ENCODE data around the gene LDAH. TPM values are rescaled to one million over a fixed set of nuclear protein-coding genes. Genes with fewer than 3 reads are reported as not detected.

LDAH gene
- total RNA-seq, 1 experiment from 2014 or later = 17.2 TPM

DNA sequence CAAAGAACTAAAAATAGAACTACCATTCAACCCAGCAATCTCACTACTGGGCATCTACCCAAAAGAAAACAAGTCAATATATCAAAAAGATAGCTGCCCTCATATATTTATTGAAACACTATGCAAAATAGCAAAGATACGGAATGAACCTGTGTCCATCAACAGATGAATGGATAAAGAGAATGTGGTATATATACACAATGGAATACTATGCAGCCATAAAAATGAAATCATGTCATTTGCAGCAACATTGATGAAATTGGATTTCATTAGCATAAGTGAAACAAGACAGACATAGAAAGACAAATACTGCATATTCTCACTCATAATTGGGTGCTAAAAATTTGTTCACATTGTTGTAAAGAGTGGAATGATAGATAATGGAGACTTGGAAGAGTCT lies 16.2 kb upstream of the LDAH start:
- in situ Hi-C loops (cut with HindIII; ENCODE audit: low pct_unique_long_range_greater_than_20kb, low sequenced_read_pairs) = no loop called here
- ChIA-PET POLR2A (no interaction called here), CTCF (interaction anchor here (0.7 kb wide), 1 partner anchor 84 kb away, joined by 3 read pairs; no protein-coding TSS in a partner anchor)
- Histone ChIP-seq H3K36me3 (ENCODE audit: control insufficient read depth, insufficient read depth, low read length) (no peaks in the 10 kb centered on the region), H3K27ac (ENCODE audit: low read length) (no peak overlapping the region), H3K9me3 (ENCODE audit: control insufficient read depth, insufficient read depth, low read depth, low read length) (no peaks in the 10 kb centered on the region), H3K4me1 (ENCODE audit: control insufficient read depth, insufficient read depth, low read length) (no peaks in the 10 kb centered on the region), H3K4me3 (ENCODE audit: low read depth in 2 of 2, low read length in 2 of 2) (no peak overlapping the region), H3K27me3 (ENCODE audit: control insufficient read depth, insufficient read depth, low read length) (peaks cover 10% of the 10 kb centered on the region)
- intact Hi-C loops (cut with micrococcal nuclease; ENCODE audit: unreplicated experiment) = no loop called here
- ATAC-seq (no peak), DNase-seq (ENCODE audit: low read depth, low spot score) (no peak)
- BruUV-seq (replicated peaks) = no TSS peak
- TF ChIP-seq, protein P1, sequence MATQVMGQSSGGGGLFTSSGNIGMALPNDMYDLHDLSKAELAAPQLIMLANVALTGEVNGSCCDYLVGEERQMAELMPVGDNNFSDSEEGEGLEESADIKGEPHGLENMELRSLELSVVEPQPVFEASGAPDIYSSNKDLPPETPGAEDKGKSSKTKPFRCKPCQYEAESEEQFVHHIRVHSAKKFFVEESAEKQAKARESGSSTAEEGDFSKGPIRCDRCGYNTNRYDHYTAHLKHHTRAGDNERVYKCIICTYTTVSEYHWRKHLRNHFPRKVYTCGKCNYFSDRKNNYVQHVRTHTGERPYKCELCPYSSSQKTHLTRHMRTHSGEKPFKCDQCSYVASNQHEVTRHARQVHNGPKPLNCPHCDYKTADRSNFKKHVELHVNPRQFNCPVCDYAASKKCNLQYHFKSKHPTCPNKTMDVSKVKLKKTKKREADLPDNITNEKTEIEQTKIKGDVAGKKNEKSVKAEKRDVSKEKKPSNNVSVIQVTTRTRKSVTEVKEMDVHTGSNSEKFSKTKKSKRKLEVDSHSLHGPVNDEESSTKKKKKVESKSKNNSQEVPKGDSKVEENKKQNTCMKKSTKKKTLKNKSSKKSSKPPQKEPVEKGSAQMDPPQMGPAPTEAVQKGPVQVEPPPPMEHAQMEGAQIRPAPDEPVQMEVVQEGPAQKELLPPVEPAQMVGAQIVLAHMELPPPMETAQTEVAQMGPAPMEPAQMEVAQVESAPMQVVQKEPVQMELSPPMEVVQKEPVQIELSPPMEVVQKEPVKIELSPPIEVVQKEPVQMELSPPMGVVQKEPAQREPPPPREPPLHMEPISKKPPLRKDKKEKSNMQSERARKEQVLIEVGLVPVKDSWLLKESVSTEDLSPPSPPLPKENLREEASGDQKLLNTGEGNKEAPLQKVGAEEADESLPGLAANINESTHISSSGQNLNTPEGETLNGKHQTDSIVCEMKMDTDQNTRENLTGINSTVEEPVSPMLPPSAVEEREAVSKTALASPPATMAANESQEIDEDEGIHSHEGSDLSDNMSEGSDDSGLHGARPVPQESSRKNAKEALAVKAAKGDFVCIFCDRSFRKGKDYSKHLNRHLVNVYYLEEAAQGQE (IDR thresholded peaks at IDR 0.05; ENCODE audit: insufficient read depth in 1 of 2, low read depth in 2 of 2, low read length in 1 of 2) = no peak
- no peak for TF ChIP-seq SIN3A (IDR thresholded peaks at IDR 0.05; ENCODE audit: borderline replicate concordance, insufficient read depth, low read depth, low read length)
- no peak for TF ChIP-seq TCF7L2 (IDR thresholded peaks at IDR 0.05; ENCODE audit: low read depth, low read length)
- TF ChIP-seq, protein P2, sequence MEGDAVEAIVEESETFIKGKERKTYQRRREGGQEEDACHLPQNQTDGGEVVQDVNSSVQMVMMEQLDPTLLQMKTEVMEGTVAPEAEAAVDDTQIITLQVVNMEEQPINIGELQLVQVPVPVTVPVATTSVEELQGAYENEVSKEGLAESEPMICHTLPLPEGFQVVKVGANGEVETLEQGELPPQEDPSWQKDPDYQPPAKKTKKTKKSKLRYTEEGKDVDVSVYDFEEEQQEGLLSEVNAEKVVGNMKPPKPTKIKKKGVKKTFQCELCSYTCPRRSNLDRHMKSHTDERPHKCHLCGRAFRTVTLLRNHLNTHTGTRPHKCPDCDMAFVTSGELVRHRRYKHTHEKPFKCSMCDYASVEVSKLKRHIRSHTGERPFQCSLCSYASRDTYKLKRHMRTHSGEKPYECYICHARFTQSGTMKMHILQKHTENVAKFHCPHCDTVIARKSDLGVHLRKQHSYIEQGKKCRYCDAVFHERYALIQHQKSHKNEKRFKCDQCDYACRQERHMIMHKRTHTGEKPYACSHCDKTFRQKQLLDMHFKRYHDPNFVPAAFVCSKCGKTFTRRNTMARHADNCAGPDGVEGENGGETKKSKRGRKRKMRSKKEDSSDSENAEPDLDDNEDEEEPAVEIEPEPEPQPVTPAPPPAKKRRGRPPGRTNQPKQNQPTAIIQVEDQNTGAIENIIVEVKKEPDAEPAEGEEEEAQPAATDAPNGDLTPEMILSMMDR (IDR thresholded peaks at IDR 0.05) = no peak
- TF ChIP-seq POLR2AphosphoS5 (IDR thresholded peaks at IDR 0.05; ENCODE audit: low read depth, low read length) = no peak

DNA sequence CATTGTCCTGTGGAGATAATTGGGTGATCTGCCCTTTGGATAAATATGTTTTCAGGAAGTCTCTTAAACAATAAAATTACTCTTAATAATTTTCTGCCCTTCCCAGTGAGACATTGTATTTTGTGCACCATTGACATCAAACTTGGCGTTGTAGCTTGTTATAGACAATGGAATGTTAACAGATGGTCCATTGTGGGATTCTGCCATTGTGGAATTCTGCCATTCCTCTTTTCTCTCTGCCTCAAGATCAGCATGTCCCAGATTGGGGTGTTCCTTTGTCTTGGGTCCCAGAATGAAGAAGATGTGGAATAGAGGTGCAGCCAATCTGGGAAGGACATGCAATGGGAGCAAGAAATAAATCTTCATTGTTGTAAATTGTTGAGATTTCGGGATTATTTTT lies 15.1 kb upstream of the LDAH start:
- H3K4me3 ChIP-seq (ENCODE audit: low read depth in 2 of 2, low read length in 2 of 2) = no peak overlapping the region
- TF ChIP-seq SIN3A (IDR thresholded peaks at IDR 0.05; ENCODE audit: borderline replicate concordance, insufficient read depth, low read depth, low read length) = no peak
- TF ChIP-seq, protein P1 (IDR thresholded peaks at IDR 0.05; ENCODE audit: insufficient read depth in 1 of 2, low read depth in 2 of 2, low read length in 1 of 2) = no peak
- no peak for TF ChIP-seq POLR2AphosphoS5 (IDR thresholded peaks at IDR 0.05; ENCODE audit: low read depth, low read length)
- TF ChIP-seq, protein P2 (IDR thresholded peaks at IDR 0.05) = no peak
- TF ChIP-seq TCF7L2 (IDR thresholded peaks at IDR 0.05; ENCODE audit: low read depth, low read length) = no peak
- no peaks in the 10 kb centered on the region for H3K9me3 ChIP-seq (ENCODE audit: control insufficient read depth, insufficient read depth, low read depth, low read length)
- ChIA-PET CTCF (no interaction called here), POLR2A (no interaction called here)
- H3K4me1 ChIP-seq (ENCODE audit: control insufficient read depth, insufficient read depth, low read length) = no peaks in the 10 kb centered on the region
- ATAC-seq (no peak), DNase-seq (ENCODE audit: low read depth, low spot score) (no peak)
- intact Hi-C loops (cut with micrococcal nuclease; ENCODE audit: unreplicated experiment) (no loop called here), in situ Hi-C loops (cut with HindIII; ENCODE audit: low pct_unique_long_range_greater_than_20kb, low sequenced_read_pairs) (no loop called here)
- BruUV-seq (replicated peaks) = no TSS peak
- H3K36me3 ChIP-seq (ENCODE audit: control insufficient read depth, insufficient read depth, low read length) = no peaks in the 10 kb centered on the region
- H3K27ac ChIP-seq (ENCODE audit: low read length) = no peak overlapping the region
- peaks cover 10% of the 10 kb centered on the region for H3K27me3 ChIP-seq (ENCODE audit: control insufficient read depth, insufficient read depth, low read length)

Data from Panc1 (cell line).